ENCODE results near the gene NTRK2.

DNA sequence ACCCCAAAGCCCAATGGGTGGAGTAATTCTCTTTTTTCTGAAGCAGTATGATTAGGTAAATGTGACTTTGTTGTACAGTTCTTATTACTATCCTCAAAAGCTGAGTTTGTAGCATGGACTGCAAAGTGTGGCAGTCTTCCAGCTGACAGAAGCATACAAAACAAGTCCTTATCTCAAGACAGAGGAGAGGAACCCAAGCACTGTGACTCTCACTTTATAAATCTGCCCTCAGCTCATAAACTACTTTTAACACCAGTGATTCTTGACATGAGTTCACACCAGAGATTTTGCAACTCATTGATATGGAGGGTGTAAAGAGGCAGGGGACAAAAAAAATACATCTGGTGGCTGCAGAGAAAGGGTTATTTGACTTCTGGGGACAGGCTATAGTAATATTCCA lies 251.6 kb downstream of the NTRK2 start:
- TF ChIP-seq, protein P1, sequence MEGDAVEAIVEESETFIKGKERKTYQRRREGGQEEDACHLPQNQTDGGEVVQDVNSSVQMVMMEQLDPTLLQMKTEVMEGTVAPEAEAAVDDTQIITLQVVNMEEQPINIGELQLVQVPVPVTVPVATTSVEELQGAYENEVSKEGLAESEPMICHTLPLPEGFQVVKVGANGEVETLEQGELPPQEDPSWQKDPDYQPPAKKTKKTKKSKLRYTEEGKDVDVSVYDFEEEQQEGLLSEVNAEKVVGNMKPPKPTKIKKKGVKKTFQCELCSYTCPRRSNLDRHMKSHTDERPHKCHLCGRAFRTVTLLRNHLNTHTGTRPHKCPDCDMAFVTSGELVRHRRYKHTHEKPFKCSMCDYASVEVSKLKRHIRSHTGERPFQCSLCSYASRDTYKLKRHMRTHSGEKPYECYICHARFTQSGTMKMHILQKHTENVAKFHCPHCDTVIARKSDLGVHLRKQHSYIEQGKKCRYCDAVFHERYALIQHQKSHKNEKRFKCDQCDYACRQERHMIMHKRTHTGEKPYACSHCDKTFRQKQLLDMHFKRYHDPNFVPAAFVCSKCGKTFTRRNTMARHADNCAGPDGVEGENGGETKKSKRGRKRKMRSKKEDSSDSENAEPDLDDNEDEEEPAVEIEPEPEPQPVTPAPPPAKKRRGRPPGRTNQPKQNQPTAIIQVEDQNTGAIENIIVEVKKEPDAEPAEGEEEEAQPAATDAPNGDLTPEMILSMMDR (conservative IDR thresholded peaks at IDR 0.05; ENCODE audit: low read length): no peak
- no peak for TF ChIP-seq EZH2phosphoT487 (IDR thresholded peaks at IDR 0.05; ENCODE audit: borderline replicate concordance)

All from Loucy (cell line).